PFSK-1 (cell line): ENCODE measurements around the gene TACR1.

Experiments used
- SIN3A ChIP-seq: IDR thresholded peaks from 2 replicates; pipeline ENCODE4 v1.6.1; 2012; ENCODE audit warnings: mild to moderate bottlenecking, low read length, moderate library complexity, borderline replicate concordance; ENCODE audit not compliant: insufficient read depth
- TF ChIP-seq, protein P1 (sequence below), 2 experiments: IDR thresholded peaks; 2 replicates each; pipeline versions ENCODE4 v1.6.1 to v1.8.0; 2011 to 2012; ENCODE audit warnings: low read depth in 2 of 2, low read length in 2 of 2, control low read depth in 1 of 2, inconsistent platforms in 1 of 2, mild to moderate bottlenecking in 1 of 2, moderate library complexity in 1 of 2; ENCODE audit not compliant: insufficient read depth in 1 of 2

DNA sequence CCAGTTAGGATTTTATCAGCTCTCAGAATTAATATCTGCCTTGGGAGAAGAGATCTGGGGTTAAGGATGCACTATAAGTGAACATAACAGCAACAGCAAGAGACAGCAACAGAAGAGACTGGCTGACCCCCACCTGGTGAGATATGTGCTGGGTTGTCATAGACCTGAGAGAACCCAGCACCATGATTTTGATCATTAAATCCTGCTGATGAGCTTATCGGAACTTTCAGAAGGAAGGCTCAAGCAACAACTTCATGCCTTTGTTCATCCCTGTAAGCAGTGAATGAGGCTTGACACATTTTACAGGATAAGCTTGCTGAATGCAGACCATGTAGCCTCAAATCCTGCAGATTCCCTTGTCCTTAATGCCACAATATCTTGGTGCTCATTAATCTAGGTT lies 140.9 kb downstream of the TACR1 start:
- no peak for TF ChIP-seq SIN3A
- TF ChIP-seq, protein P1, sequence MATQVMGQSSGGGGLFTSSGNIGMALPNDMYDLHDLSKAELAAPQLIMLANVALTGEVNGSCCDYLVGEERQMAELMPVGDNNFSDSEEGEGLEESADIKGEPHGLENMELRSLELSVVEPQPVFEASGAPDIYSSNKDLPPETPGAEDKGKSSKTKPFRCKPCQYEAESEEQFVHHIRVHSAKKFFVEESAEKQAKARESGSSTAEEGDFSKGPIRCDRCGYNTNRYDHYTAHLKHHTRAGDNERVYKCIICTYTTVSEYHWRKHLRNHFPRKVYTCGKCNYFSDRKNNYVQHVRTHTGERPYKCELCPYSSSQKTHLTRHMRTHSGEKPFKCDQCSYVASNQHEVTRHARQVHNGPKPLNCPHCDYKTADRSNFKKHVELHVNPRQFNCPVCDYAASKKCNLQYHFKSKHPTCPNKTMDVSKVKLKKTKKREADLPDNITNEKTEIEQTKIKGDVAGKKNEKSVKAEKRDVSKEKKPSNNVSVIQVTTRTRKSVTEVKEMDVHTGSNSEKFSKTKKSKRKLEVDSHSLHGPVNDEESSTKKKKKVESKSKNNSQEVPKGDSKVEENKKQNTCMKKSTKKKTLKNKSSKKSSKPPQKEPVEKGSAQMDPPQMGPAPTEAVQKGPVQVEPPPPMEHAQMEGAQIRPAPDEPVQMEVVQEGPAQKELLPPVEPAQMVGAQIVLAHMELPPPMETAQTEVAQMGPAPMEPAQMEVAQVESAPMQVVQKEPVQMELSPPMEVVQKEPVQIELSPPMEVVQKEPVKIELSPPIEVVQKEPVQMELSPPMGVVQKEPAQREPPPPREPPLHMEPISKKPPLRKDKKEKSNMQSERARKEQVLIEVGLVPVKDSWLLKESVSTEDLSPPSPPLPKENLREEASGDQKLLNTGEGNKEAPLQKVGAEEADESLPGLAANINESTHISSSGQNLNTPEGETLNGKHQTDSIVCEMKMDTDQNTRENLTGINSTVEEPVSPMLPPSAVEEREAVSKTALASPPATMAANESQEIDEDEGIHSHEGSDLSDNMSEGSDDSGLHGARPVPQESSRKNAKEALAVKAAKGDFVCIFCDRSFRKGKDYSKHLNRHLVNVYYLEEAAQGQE (IDR thresholded peaks at IDR 0.05; ENCODE audit: insufficient read depth in 1 of 2, low read depth in 2 of 2, low read length in 2 of 2) = no peak
